CD14-positive monocyte (primary cell): Measurements from ENCODE around the gene HSD17B4. TPM values are rescaled to one million over a fixed set of nuclear protein-coding genes. Genes with fewer than 3 reads are reported as not detected.
A peak's percentile ranks its signal among the peaks of the same experiment; 100 is the strongest.

Experiments used
- DNase-seq, 3 donors: peaks; one replicate each; pipeline ENCODE4 v3.0.0-alpha.2; 2011 to 2022
- H2AFZ ChIP-seq: 2 replicates; pipeline ENCODE4 v1.6.0; 2012; ENCODE audit warnings: mild to moderate bottlenecking, low read depth, low read length, inconsistent platforms; ENCODE audit not compliant: insufficient read depth, poor library complexity, severe bottlenecking
- H3K27ac ChIP-seq, 2 donors: 1 replicate in 1 of 2; 2 replicates in 1 of 2; pipeline ENCODE4 v1.5.1; 2012 to 2013; ENCODE audit warnings: low read length in 2 of 2, control low read depth in 1 of 2, inconsistent platforms in 1 of 2, low read depth in 1 of 2, mild to moderate bottlenecking in 1 of 2
- H3K27me3 ChIP-seq, 2 donors: one replicate each; pipeline versions ENCODE4 v1.6.0 to v1.6.1; 2011 to 2013; ENCODE audit warnings: low read length in 2 of 2; ENCODE audit not compliant: control insufficient read depth in 2 of 2, insufficient read depth in 2 of 2
- H3K36me3 ChIP-seq, 2 donors: replicated peaks in 1 of 2; 1 replicate in 1 of 2; 2 replicates in 1 of 2; pipeline versions ENCODE4 v1.5.1 to v1.6.1; 2012 to 2013; ENCODE audit warnings: low read length in 2 of 2, control low read depth in 1 of 2, inconsistent platforms in 1 of 2, mild to moderate bottlenecking in 1 of 2; ENCODE audit not compliant: insufficient read depth in 2 of 2, control insufficient read depth in 1 of 2
- H3K4me1 ChIP-seq, 2 donors: 1 replicate in 1 of 2; 2 replicates in 1 of 2; pipeline versions ENCODE4 v1.5.1 to v1.6.1; 2012 to 2013; ENCODE audit warnings: low read length in 2 of 2, control low read depth in 1 of 2, inconsistent platforms in 1 of 2, mild to moderate bottlenecking in 1 of 2, moderate library complexity in 1 of 2; ENCODE audit not compliant: insufficient read depth in 2 of 2, control insufficient read depth in 1 of 2
- H3K4me2 ChIP-seq: replicated peaks from 2 replicates; pipeline ENCODE3; 2012; ENCODE audit warnings: low read length, moderate library complexity, mild to moderate bottlenecking; ENCODE audit not compliant: poor library complexity, severe bottlenecking; ENCODE audit errors: extremely low read depth
- H3K4me3 ChIP-seq, 3 experiments: fragments of 200-600 bp in 1 of 3; sonication (generic) in 1 of 3; replicated peaks in 1 of 3; 1 replicate in 2 of 3; 2 replicates in 1 of 3; pipeline ENCODE4 v1.5.1; 2011 to 2013; ENCODE audit warnings: low read length in 3 of 3, mild to moderate bottlenecking in 3 of 3, control low read depth in 2 of 3, low read depth in 2 of 3, inconsistent platforms in 1 of 3, moderate library complexity in 1 of 3
- H3K79me2 ChIP-seq: 2 replicates; pipeline ENCODE4 v1.6.0; 2012; ENCODE audit warnings: mild to moderate bottlenecking, control low read depth, inconsistent platforms, low read length, moderate library complexity; ENCODE audit not compliant: insufficient read depth
- H3K9ac ChIP-seq: 2 replicates; pipeline ENCODE4 v1.6.0; 2017; ENCODE audit warnings: low read length, mild to moderate bottlenecking; ENCODE audit not compliant: insufficient read depth, poor library complexity, severe bottlenecking
- H3K9me3 ChIP-seq, 2 donors: replicated peaks in 1 of 2; 1 replicate in 1 of 2; 2 replicates in 1 of 2; pipeline versions ENCODE4 v1.5.1 to v1.6.1; 2012 to 2013; ENCODE audit warnings: low read length in 2 of 2, control low read depth in 1 of 2; ENCODE audit not compliant: control insufficient read depth in 1 of 2, insufficient read depth in 1 of 2
- H4K20me1 ChIP-seq: 2 replicates; pipeline ENCODE4 v1.6.0; 2012; ENCODE audit warnings: mild to moderate bottlenecking, low read length, control low read depth, moderate library complexity; ENCODE audit not compliant: insufficient read depth
- H3K27ac Mint-ChIP-seq, 7 donors: one replicate each; pipeline ENCODE4 v1.8.0; 2020; ENCODE audit warnings: mild to moderate bottlenecking in 7 of 7, mixed read lengths in 7 of 7, moderate library complexity in 6 of 7, inconsistent platforms in 2 of 7
- H3K27me3 Mint-ChIP-seq, 3 donors: one replicate each; pipeline ENCODE4 v1.8.0; 2021 to 2022; ENCODE audit warnings: low read depth in 3 of 3, mild to moderate bottlenecking in 3 of 3, mixed read lengths in 3 of 3, moderate library complexity in 3 of 3, inconsistent platforms in 1 of 3
- H3K36me3 Mint-ChIP-seq, 2 donors: one replicate each; pipeline ENCODE4 v1.8.0; 2020; ENCODE audit warnings: mixed read lengths in 2 of 2, inconsistent platforms in 1 of 2, mild to moderate bottlenecking in 1 of 2
- H3K4me1 Mint-ChIP-seq: one replicate; pipeline ENCODE4 v1.8.0; 2020; ENCODE audit warnings: mild to moderate bottlenecking, mixed read lengths
- H3K4me3 Mint-ChIP-seq, 2 donors: one replicate each; pipeline ENCODE4 v1.8.0; 2020; ENCODE audit warnings: mild to moderate bottlenecking in 2 of 2, mixed read lengths in 2 of 2, moderate library complexity in 1 of 2
- H3K9me3 Mint-ChIP-seq, 7 donors: one replicate each; pipeline ENCODE4 v1.8.0; 2020 to 2022; ENCODE audit warnings: mixed read lengths in 7 of 7, mild to moderate bottlenecking in 6 of 7, moderate library complexity in 6 of 7, inconsistent platforms in 2 of 7
- WGBS: methylation state at CpG from one replicate; pipeline ENCODE4 v1.1.5; 2013; ENCODE audit warnings: missing lambda C conversion rate; ENCODE audit not compliant: insufficient coverage; 5-methylcytosine and 5-hydroxymethylcytosine counted together
- intact Hi-C, 2 donors: fragments of 100-400 bp; cut with micrococcal nuclease; formaldehyde crosslinking; loops; one replicate each; pipeline versions ENCODE4 v1.15.0 to v1.15.1; 2023
- polyA plus RNA-seq, 3 donors: library from polyadenylated mRNA; depleted of rRNA in 1 of 3; unstranded in 2 of 3; stranded (reverse) in 1 of 3; fragments of 300-500 nt in 2 of 3; fragments of >200 nt in 1 of 3; fragmentation: Illumina TruSeq in 2 of 3; gene quantifications; 1 replicate in 2 of 3; 2 replicates in 1 of 3; pipeline ENCODE4 v1.2.3, GENCODE V29; 2012 to 2021
- TF ChIP-seq, protein P1 (sequence below): fragments of 200-600 bp; IDR thresholded peaks from one replicate; pipeline ENCODE4 v1.8.0; 2022; ENCODE audit warnings: antibody characterized with exemption, mild to moderate bottlenecking

Gene HSD17B4
- polyA plus RNA-seq, 3 donors: 78.2 to 167 (median 158) TPM

- TF ChIP-seq, protein P1, sequence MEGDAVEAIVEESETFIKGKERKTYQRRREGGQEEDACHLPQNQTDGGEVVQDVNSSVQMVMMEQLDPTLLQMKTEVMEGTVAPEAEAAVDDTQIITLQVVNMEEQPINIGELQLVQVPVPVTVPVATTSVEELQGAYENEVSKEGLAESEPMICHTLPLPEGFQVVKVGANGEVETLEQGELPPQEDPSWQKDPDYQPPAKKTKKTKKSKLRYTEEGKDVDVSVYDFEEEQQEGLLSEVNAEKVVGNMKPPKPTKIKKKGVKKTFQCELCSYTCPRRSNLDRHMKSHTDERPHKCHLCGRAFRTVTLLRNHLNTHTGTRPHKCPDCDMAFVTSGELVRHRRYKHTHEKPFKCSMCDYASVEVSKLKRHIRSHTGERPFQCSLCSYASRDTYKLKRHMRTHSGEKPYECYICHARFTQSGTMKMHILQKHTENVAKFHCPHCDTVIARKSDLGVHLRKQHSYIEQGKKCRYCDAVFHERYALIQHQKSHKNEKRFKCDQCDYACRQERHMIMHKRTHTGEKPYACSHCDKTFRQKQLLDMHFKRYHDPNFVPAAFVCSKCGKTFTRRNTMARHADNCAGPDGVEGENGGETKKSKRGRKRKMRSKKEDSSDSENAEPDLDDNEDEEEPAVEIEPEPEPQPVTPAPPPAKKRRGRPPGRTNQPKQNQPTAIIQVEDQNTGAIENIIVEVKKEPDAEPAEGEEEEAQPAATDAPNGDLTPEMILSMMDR: peak; percentile 93
- Histone ChIP-seq H3K9me3 (no peaks in the 10 kb centered on the region), H3K27me3 (no peaks in the 10 kb centered on the region), H3K4me2 (peak overlapping the region; percentile 93), H3K4me1 (peaks cover 14 to 20% of the 10 kb centered on the region in 2 donors), H2AFZ (peak overlapping the region; percentile 98), H3K9ac (peak overlapping the region; percentile 58), H3K79me2 (no peaks in the 10 kb centered on the region), H4K20me1 (no peaks in the 10 kb centered on the region), H3K36me3 (no peaks in the 10 kb centered on the region), H3K27ac (peak overlapping the region in 1 of 2 donors; percentile 72), H3K4me3 (peak overlapping the region; percentile 51 to 87 (median 77))
- Mint-ChIP-seq H3K9me3 (peaks cover 0 to 4% (median 0%) of the 10 kb centered on the region in 7 donors), H3K36me3 (no peaks in the 10 kb centered on the region), H3K4me1 (peaks cover 27% of the 10 kb centered on the region), H3K27ac (peak overlapping the region; percentile 57 to 94 (median 87)), H3K4me3 (peak overlapping the region; percentile 82 to 99), H3K27me3 (peaks cover 0 to 2% (median 1%) of the 10 kb centered on the region in 3 donors)
- peak; percentile 63 to 80 (median 76) for DNase-seq
- intact Hi-C loops: loop anchor here (5.0 to 10.0 kb wide), 4 partner anchors 54 to 427 kb away; partner anchors contain the start of genes DTWD2 (in 1 of the 2) and TNFAIP8 (in 1 of the 2)
- 0% methylated on average over 6 of the region's 15 CpGs for WGBS
Observed at GRCh38 chr5:119411361-119412278, 40.7 kb upstream of the HSD17B4 start.
